Measurements from ENCODE around the gene KCNK2. TPM values are rescaled to one million over a fixed set of nuclear protein-coding genes. Genes with fewer than 3 reads are reported as not detected.

Gene KCNK2
- total and polyA plus RNA-seq, 2 experiments from 2014 or later: 69.2 to 133 TPM

DNA sequence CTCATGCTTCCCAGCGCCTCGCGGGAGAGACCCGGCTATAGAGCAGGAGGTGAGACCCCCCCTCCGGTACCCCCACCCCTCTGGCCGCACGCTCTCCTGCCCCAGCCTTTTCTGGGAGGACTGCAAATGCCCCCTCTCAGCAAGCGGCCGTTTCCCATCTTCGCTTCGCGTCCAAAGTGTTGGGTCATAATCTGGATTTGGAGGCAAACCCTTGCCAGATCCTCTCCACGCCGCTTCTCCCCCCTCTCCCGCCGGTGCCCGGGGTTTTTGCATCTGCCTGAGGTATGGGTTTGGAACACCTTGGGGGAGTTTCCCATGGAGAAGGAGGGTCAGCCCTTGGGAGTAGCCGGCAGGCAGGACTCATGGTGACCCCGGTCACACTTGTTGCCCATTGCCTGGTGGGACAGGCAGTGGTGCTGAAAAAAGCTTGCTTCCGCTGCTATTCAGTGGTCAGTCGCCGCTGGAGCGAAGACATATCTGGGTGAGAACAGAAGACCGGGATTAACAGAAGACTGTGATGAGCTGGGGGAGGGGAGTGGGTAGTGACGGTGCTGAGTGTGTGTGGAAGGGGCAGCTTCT, 935 bp downstream of the KCNK2 start:
- peaks cover 96% of the 10 kb centered on the region for H3K79me2 ChIP-seq (ENCODE audit: insufficient read depth)
- peak overlapping the region; percentile 90 for H3K4me3 ChIP-seq
- peak overlapping the region; percentile 68 for H2AFZ ChIP-seq
- H4K20me1 ChIP-seq (ENCODE audit: insufficient read depth): no peaks in the 10 kb centered on the region
- peak overlapping the region; percentile 95 for H3K4me2 ChIP-seq (ENCODE audit: unreplicated experiment)
- peaks cover 39% of the 10 kb centered on the region for H3K4me1 ChIP-seq (ENCODE audit: insufficient read depth)
- H3K9me3 ChIP-seq (ENCODE audit: low read depth): no peaks in the 10 kb centered on the region
- H3K9ac ChIP-seq: peak overlapping the region; percentile 77
- 1 to 2% methylated on average over 20 to 25 of the region's 25 CpGs for WGBS, 2 experiments (ENCODE audit: low coverage in 1 of 2, low lambda C conversion rate in 2 of 2, missing lambda C conversion rate in 2 of 2)
- peak overlapping the region; percentile 32 for H3K27ac ChIP-seq
- peak; percentile 79 for DNase-seq
- no peak for TF ChIP-seq EZH2 (IDR thresholded peaks at IDR 0.05; ENCODE audit: insufficient read depth, poor library complexity, severe bottlenecking)
- H3K36me3 ChIP-seq (ENCODE audit: low read depth): peaks cover 21% of the 10 kb centered on the region
- in situ Hi-C loops (cut with MboI): no loop called here
- H3K9me2 ChIP-seq (ENCODE audit: insufficient read depth): no peaks in the 10 kb centered on the region
- peaks cover 43% of the 10 kb centered on the region for H3F3A ChIP-seq (ENCODE audit: insufficient read depth)
- H3K27me3 ChIP-seq (replicated peaks; ENCODE audit: insufficient read depth): no peaks in the 10 kb centered on the region

GRCh38 chr1:215084621-215085020, 2.1 kb downstream of the KCNK2 start:
- in situ Hi-C loops (cut with MboI): no loop called here
- H2AFZ ChIP-seq: no peak overlapping the region
- H3K9me3 ChIP-seq (ENCODE audit: low read depth): no peaks in the 10 kb centered on the region
- H3K27me3 ChIP-seq (replicated peaks; ENCODE audit: insufficient read depth): no peaks in the 10 kb centered on the region
- TF ChIP-seq EZH2 (IDR thresholded peaks at IDR 0.05; ENCODE audit: insufficient read depth, poor library complexity, severe bottlenecking): no peak
- TF ChIP-seq EZH2phosphoT487 (IDR thresholded peaks at IDR 0.05; ENCODE audit: insufficient read depth, low read depth): no peak
- H3K4me2 ChIP-seq (ENCODE audit: unreplicated experiment): peak overlapping the region; percentile 95
- peaks cover 39% of the 10 kb centered on the region for H3K4me1 ChIP-seq (ENCODE audit: insufficient read depth)
- H3K4me3 ChIP-seq: peak overlapping the region; percentile 90
- no peaks in the 10 kb centered on the region for H4K20me1 ChIP-seq (ENCODE audit: insufficient read depth)
- H3K9ac ChIP-seq: peak overlapping the region; percentile 77
- peaks cover 96% of the 10 kb centered on the region for H3K79me2 ChIP-seq (ENCODE audit: insufficient read depth)
- 0 out of 2 replicates have a peak overlapping the region, but pooled peaks have one; percentile 32 for H3K27ac ChIP-seq
- H3K9me2 ChIP-seq (ENCODE audit: insufficient read depth): no peaks in the 10 kb centered on the region
- peak; percentile 19 for DNase-seq
- peaks cover 28% of the 10 kb centered on the region for H3K36me3 ChIP-seq (ENCODE audit: low read depth)
- peaks cover 43% of the 10 kb centered on the region for H3F3A ChIP-seq (ENCODE audit: insufficient read depth)

DNA sequence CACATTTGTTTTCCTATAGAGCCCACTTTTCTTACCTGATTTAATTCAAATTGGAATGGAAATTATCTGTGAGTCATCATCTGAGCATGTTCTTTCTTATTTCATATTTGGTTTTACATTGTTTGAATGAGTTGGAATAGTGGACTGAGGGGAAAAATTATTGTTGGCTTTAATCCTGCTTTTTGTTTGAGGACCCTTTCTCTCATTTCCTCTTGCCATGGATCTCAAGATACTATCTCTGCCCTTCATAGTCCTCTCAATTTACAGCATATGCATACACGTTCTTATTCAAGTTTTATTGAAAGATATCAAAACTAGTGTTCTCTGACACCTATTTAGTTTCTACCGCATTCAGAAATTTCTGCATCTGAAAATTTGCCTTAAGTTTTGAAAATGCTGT, 5.1 kb downstream of the KCNK2 start:
- WGBS, 2 experiments (ENCODE audit: low coverage in 1 of 2, low lambda C conversion rate in 2 of 2, missing lambda C conversion rate in 2 of 2): 82 to 83% methylated on average over 2 of the region's 2 CpGs

DNA sequence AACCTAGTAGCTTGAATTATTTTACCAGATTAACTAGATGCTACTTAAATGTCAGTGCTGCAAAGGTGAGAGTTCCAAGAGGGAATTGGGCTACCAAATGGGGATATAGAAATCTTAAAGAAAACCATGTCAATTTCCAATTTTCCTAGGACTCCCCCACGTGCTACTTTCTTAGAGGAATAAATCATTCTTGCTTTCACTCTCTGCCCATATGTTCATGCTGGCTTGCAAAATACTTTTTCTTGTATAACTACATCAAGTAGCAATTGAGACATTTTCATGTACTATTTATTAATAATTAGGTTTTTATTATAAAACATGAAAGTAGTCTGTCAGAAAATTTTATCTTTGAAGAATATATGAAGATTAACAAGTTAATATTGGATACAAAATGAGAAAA, 11.8 kb downstream of the KCNK2 start:
- Histone ChIP-seq H3K27ac (no peak overlapping the region), H3K27me3 (replicated peaks; ENCODE audit: insufficient read depth) (no peaks in the 10 kb centered on the region), H3K36me3 (ENCODE audit: low read depth) (peaks cover 31% of the 10 kb centered on the region), H3K4me3 (no peak overlapping the region), H3K9me2 (ENCODE audit: insufficient read depth) (no peaks in the 10 kb centered on the region), H3K79me2 (ENCODE audit: insufficient read depth) (peaks cover 90% of the 10 kb centered on the region), H3K4me2 (ENCODE audit: unreplicated experiment) (no peak overlapping the region), H3K4me1 (ENCODE audit: insufficient read depth) (no peaks in the 10 kb centered on the region), H2AFZ (no peak overlapping the region), H3K9me3 (ENCODE audit: low read depth) (no peaks in the 10 kb centered on the region), H3K9ac (no peak overlapping the region), H3F3A (ENCODE audit: insufficient read depth) (no peaks in the 10 kb centered on the region; the same call in 1 of the 2 replicates), H4K20me1 (ENCODE audit: insufficient read depth) (0 out of 2 replicates have a peak, but pooled peaks cover 4% of the 10 kb centered on the region)
- no peak for DNase-seq
- TF ChIP-seq EZH2 (IDR thresholded peaks at IDR 0.05; ENCODE audit: insufficient read depth, poor library complexity, severe bottlenecking) (no peak), EZH2phosphoT487 (IDR thresholded peaks at IDR 0.05; ENCODE audit: insufficient read depth, low read depth) (no peak)
- WGBS, 2 experiments (ENCODE audit: low coverage in 1 of 2, low lambda C conversion rate in 2 of 2, missing lambda C conversion rate in 2 of 2): 86 to 97% methylated on average over 1 of the region's 1 CpG
- in situ Hi-C loops (cut with MboI): no loop called here

More for the DNA sequence above, 5.1 kb downstream of the KCNK2 start:
- in situ Hi-C loops (cut with MboI): no loop called here
- Histone ChIP-seq H3K27me3 (replicated peaks; ENCODE audit: insufficient read depth) (no peaks in the 10 kb centered on the region), H2AFZ (no peak overlapping the region), H4K20me1 (ENCODE audit: insufficient read depth) (no peaks in the 10 kb centered on the region), H3F3A (ENCODE audit: insufficient read depth) (peaks cover 24% of the 10 kb centered on the region; the same call in 1 of the 2 replicates), H3K4me2 (ENCODE audit: unreplicated experiment) (peak overlapping the region; percentile 3), H3K79me2 (ENCODE audit: insufficient read depth) (peaks cover 92% of the 10 kb centered on the region), H3K36me3 (ENCODE audit: low read depth) (peaks cover 49% of the 10 kb centered on the region), H3K9me3 (ENCODE audit: low read depth) (no peaks in the 10 kb centered on the region), H3K27ac (no peak overlapping the region), H3K4me1 (ENCODE audit: insufficient read depth) (peaks cover 23% of the 10 kb centered on the region), H3K9me2 (ENCODE audit: insufficient read depth) (no peaks in the 10 kb centered on the region), H3K4me3 (no peak overlapping the region), H3K9ac (no peak overlapping the region)
- DNase-seq: no peak
- TF ChIP-seq EZH2phosphoT487 (IDR thresholded peaks at IDR 0.05; ENCODE audit: insufficient read depth, low read depth): no peak
- TF ChIP-seq EZH2 (IDR thresholded peaks at IDR 0.05; ENCODE audit: insufficient read depth, poor library complexity, severe bottlenecking): no peak

All from GM23248 (cell line).